Erythroblast (primary cell): ENCODE data around the gene MAP2K2.

ENCODE experiments used
- GATA1 ChIP-seq: IDR thresholded peaks from 2 replicates; pipeline ENCODE4 v1.6.1; 2011; ENCODE audit warnings: low read depth, mild to moderate bottlenecking, control low read depth, low read length, moderate library complexity
- POLR2A ChIP-seq: IDR thresholded peaks from 2 replicates; pipeline ENCODE4 v1.6.1; 2011; ENCODE audit warnings: mild to moderate bottlenecking, low read length

GRCh38 chr19:4042064-4042730 is 81.7 kb downstream of the MAP2K2 start:
- TF ChIP-seq POLR2A (no peak), GATA1 (no peak)
